Spleen (tissue), 7 donors: ENCODE results near the gene FAM200B.

ENCODE experiments used
- POLR2A ChIP-seq, 3 donors: fragments of 450-650 bp; IDR thresholded peaks; one replicate each; pipeline ENCODE4 v1.5.1; 2017; ENCODE audit warnings: antibody characterized with exemption in 3 of 3, mild to moderate bottlenecking in 1 of 3
- POLR2AphosphoS5 ChIP-seq, 3 donors: sonication (generic); formaldehyde crosslinking; IDR thresholded peaks; one replicate each; pipeline ENCODE4 v1.5.1; 2017; ENCODE audit warnings: antibody characterized with exemption in 3 of 3
- TF ChIP-seq, protein P1 (sequence below), 11 experiments: fragments of 200-600 bp in 7 of 11; fragments of 450-650 bp in 4 of 11; sonication (generic) in 4 of 11; IDR thresholded peaks in 8 of 11; conservative IDR thresholded peaks in 3 of 11; 1 replicate in 7 of 11; 2 replicates in 4 of 11; pipeline versions ENCODE4 v1.4.0 to v1.8.0; 2016 to 2021; ENCODE audit warnings: antibody characterized with exemption in 11 of 11, inconsistent platforms in 4 of 11, mild to moderate bottlenecking in 1 of 11
- donor health status: DM: no; HTN: no; CAD: no; lungs with moderate emphysema.
- donor health status: DM: no; HTN: no; CAD: no.
- donor health status: DM: no; HTN: no; CAD: no.

DNA sequence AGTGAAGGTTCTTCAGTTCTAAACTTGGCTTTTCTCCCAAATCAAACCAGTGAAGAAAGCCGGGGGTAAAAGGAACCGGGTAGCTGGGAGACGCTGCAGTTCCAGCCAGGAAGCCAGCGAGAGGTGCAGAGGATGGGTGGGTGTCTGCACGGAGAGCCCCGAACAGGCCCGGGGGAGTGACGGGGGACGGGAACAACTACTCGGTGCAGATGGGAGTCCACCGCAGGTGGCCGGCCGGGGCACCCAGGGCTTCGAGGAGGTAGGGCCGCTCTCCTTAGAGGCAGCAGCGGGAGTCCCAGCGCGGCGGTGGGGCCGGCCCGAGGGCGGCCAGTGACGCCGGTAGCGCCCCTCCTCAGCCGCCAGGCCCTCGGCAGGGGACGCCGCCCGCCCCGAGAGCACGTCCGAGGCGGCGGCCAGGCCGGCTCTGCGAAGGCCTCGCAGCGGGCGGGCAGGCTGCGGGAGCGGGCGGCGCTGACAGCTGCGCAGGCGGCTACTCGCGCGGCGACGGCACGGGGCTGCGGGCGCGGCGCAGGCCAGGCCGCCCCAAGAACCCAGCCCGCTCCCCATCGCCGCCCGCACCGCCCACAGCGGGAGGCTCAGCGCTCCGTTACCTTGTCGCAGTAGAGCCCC lies 26.9 kb upstream of the FAM200B start:
- TF ChIP-seq, protein P1, sequence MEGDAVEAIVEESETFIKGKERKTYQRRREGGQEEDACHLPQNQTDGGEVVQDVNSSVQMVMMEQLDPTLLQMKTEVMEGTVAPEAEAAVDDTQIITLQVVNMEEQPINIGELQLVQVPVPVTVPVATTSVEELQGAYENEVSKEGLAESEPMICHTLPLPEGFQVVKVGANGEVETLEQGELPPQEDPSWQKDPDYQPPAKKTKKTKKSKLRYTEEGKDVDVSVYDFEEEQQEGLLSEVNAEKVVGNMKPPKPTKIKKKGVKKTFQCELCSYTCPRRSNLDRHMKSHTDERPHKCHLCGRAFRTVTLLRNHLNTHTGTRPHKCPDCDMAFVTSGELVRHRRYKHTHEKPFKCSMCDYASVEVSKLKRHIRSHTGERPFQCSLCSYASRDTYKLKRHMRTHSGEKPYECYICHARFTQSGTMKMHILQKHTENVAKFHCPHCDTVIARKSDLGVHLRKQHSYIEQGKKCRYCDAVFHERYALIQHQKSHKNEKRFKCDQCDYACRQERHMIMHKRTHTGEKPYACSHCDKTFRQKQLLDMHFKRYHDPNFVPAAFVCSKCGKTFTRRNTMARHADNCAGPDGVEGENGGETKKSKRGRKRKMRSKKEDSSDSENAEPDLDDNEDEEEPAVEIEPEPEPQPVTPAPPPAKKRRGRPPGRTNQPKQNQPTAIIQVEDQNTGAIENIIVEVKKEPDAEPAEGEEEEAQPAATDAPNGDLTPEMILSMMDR (IDR thresholded peaks at IDR 0.05 in 8 of 11, conservative IDR thresholded peaks at IDR 0.05 in 3 of 11), result no peak
- TF ChIP-seq POLR2A (IDR thresholded peaks at IDR 0.05) (no peak), POLR2AphosphoS5 (IDR thresholded peaks at IDR 0.05) (no peak)
